Testis (tissue), 2 donors: Measurements from ENCODE around the gene HOXC9.

Experiments used
- POLR2A ChIP-seq: fragments of 450-650 bp; IDR thresholded peaks from one replicate; pipeline ENCODE4 v1.6.1; 2017; ENCODE audit warnings: antibody characterized with exemption, mild to moderate bottlenecking, moderate library complexity
- TF ChIP-seq, protein P1 (sequence below), 3 experiments: fragments of 450-650 bp in 2 of 3; fragments of 200-600 bp in 1 of 3; sonication (generic) in 1 of 3; IDR thresholded peaks; one replicate each; pipeline ENCODE4 v1.5.1; 2016 to 2019; ENCODE audit warnings: antibody characterized with exemption in 3 of 3, mild to moderate bottlenecking in 2 of 3, moderate library complexity in 1 of 3

DNA sequence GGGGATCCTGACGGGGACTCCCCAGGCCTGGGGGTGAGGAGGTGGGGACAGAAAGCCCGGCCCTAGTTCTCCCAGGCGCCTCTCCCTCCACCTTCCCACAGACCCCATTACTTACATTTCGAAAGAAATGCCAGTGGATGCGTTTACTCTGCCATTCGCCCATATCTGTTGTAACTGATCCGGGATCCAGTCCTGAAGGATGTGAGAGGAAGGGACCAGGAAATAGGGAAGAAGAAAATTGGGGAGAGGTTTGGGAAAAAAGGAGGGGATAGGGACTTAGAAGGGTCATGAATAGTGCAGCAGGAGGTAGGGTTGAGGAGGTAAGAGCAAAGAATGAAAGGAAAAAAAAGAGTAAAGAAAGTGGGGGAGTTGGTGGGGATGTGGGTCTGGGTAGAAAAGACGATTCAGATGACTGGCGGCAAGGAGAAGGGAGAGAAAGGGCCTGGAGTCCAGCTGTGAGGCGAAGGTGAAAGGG lies 44.1 kb upstream of the HOXC9 start:
- TF ChIP-seq, protein P1, sequence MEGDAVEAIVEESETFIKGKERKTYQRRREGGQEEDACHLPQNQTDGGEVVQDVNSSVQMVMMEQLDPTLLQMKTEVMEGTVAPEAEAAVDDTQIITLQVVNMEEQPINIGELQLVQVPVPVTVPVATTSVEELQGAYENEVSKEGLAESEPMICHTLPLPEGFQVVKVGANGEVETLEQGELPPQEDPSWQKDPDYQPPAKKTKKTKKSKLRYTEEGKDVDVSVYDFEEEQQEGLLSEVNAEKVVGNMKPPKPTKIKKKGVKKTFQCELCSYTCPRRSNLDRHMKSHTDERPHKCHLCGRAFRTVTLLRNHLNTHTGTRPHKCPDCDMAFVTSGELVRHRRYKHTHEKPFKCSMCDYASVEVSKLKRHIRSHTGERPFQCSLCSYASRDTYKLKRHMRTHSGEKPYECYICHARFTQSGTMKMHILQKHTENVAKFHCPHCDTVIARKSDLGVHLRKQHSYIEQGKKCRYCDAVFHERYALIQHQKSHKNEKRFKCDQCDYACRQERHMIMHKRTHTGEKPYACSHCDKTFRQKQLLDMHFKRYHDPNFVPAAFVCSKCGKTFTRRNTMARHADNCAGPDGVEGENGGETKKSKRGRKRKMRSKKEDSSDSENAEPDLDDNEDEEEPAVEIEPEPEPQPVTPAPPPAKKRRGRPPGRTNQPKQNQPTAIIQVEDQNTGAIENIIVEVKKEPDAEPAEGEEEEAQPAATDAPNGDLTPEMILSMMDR (IDR thresholded peaks at IDR 0.05) = no peak
- no peak for TF ChIP-seq POLR2A
